Measurements from ENCODE around the gene ADH1B. TPM values are rescaled to one million over a fixed set of nuclear protein-coding genes. Genes with fewer than 3 reads are reported as not detected.

The ADH1B gene
- polyA plus RNA-seq, 1 donor (not counting 4 experiments of a cell fraction or from before 2014, with no cell fraction given), result not detected

- Histone ChIP-seq H3K9me3 (ENCODE audit: control insufficient read depth, low read depth, low read length) (no peaks in the 10 kb centered on the region), H3K9ac (ENCODE audit: control insufficient read depth, extremely low read depth, insufficient read depth, low read length) (no peak overlapping the region), H3K27ac (ENCODE audit: control insufficient read depth, insufficient read depth, low read length) (no peak overlapping the region), H3K79me2 (ENCODE audit: control insufficient read depth, insufficient read depth, low read length) (no peaks in the 10 kb centered on the region), H4K20me1 (ENCODE audit: control insufficient read depth, extremely low read depth, insufficient read depth, low read length) (no peaks in the 10 kb centered on the region), H3K36me3 (ENCODE audit: control insufficient read depth in 2 of 2, extremely low read depth in 1 of 2, insufficient read depth in 2 of 2, low read length in 2 of 2) (no peaks in the 10 kb centered on the region), H2AFZ (ENCODE audit: control insufficient read depth, low read length) (no peak overlapping the region), H3K4me1 (ENCODE audit: control insufficient read depth, extremely low read depth, insufficient read depth, low read length) (no peaks in the 10 kb centered on the region), H3K9me1 (ENCODE audit: control insufficient read depth, extremely low read depth, insufficient read depth, low read length) (no peaks in the 10 kb centered on the region), H3K4me3 (ENCODE audit: control insufficient read depth in 2 of 3, extremely low read depth in 1 of 3, insufficient read depth in 2 of 3, low read depth in 1 of 3, low read length in 3 of 3) (no peak overlapping the region), H3K27me3 (ENCODE audit: control insufficient read depth, extremely low read depth, insufficient read depth, low read length) (no peaks in the 10 kb centered on the region), H3K4me2 (ENCODE audit: control insufficient read depth, extremely low read depth, insufficient read depth, low read depth, low read length) (no peak overlapping the region)
- DNase-seq (ENCODE audit: low read depth, low spot score) (no peak), FAIRE-seq (no peak)
- no peak for TF ChIP-seq EZH2 (IDR thresholded peaks at IDR 0.05; ENCODE audit: low read length)
- TF ChIP-seq CTCF (optimal IDR thresholded peaks at IDR 0.05 in 1 of 3, IDR thresholded peaks at IDR 0.05 in 1 of 3, conservative IDR thresholded peaks at IDR 0.05 in 1 of 3; ENCODE audit: extremely low read depth in 1 of 3, insufficient read depth in 2 of 3, low read length in 3 of 3), result no peak
- dilution Hi-C loops (cut with MboI; ENCODE audit: extremely low pct_ligation_motif_present, low sequenced_read_pairs), result no loop called here
These were observed 44.8 kb downstream of the ADH1B start for GRCh38 chr4:99276417-99276816.

GRCh38 chr4:99275885-99276284, 45.3 kb downstream of the ADH1B start:
- DNase-seq (ENCODE audit: low read depth, low spot score) (no peak), FAIRE-seq (no peak)
- TF ChIP-seq EZH2 (IDR thresholded peaks at IDR 0.05; ENCODE audit: low read length) (no peak), CTCF (optimal IDR thresholded peaks at IDR 0.05 in 1 of 3, IDR thresholded peaks at IDR 0.05 in 1 of 3, conservative IDR thresholded peaks at IDR 0.05 in 1 of 3; ENCODE audit: extremely low read depth in 1 of 3, insufficient read depth in 2 of 3, low read length in 3 of 3) (no peak)
- no peak overlapping the region for H3K27ac ChIP-seq (ENCODE audit: control insufficient read depth, insufficient read depth, low read length)
- H3K9me1 ChIP-seq (ENCODE audit: control insufficient read depth, extremely low read depth, insufficient read depth, low read length), result no peaks in the 10 kb centered on the region
- no peaks in the 10 kb centered on the region for H3K27me3 ChIP-seq (ENCODE audit: control insufficient read depth, extremely low read depth, insufficient read depth, low read length)
- H3K9ac ChIP-seq (ENCODE audit: control insufficient read depth, extremely low read depth, insufficient read depth, low read length), result no peak overlapping the region
- no peaks in the 10 kb centered on the region for H3K9me3 ChIP-seq (ENCODE audit: control insufficient read depth, low read depth, low read length)
- no peak overlapping the region for H3K4me3 ChIP-seq (ENCODE audit: control insufficient read depth in 2 of 3, extremely low read depth in 1 of 3, insufficient read depth in 2 of 3, low read depth in 1 of 3, low read length in 3 of 3)
- no peak overlapping the region for H3K4me2 ChIP-seq (ENCODE audit: control insufficient read depth, extremely low read depth, insufficient read depth, low read depth, low read length)
- no peak overlapping the region for H2AFZ ChIP-seq (ENCODE audit: control insufficient read depth, low read length)
- dilution Hi-C loops (cut with MboI; ENCODE audit: extremely low pct_ligation_motif_present, low sequenced_read_pairs), result no loop called here
- no peaks in the 10 kb centered on the region for H3K4me1 ChIP-seq (ENCODE audit: control insufficient read depth, extremely low read depth, insufficient read depth, low read length)
- no peaks in the 10 kb centered on the region for H4K20me1 ChIP-seq (ENCODE audit: control insufficient read depth, extremely low read depth, insufficient read depth, low read length)
- H3K79me2 ChIP-seq (ENCODE audit: control insufficient read depth, insufficient read depth, low read length), result no peaks in the 10 kb centered on the region
- no peaks in the 10 kb centered on the region for H3K36me3 ChIP-seq (ENCODE audit: control insufficient read depth in 2 of 2, extremely low read depth in 1 of 2, insufficient read depth in 2 of 2, low read length in 2 of 2)

Data from keratinocyte (primary cell).